ENCODE results near the gene GIMAP6. TPM values are rescaled to one million over a fixed set of nuclear protein-coding genes. Genes with fewer than 3 reads are reported as not detected.

GIMAP6 gene
- total RNA-seq, 1 donor from 2014 or later = not detected

GRCh38 chr7:150642926-150643325, 10.7 kb upstream of the GIMAP6 start:
- H3K27ac Mint-ChIP-seq (ENCODE audit: unreplicated experiment) = no peak overlapping the region
- H3K4me3 Mint-ChIP-seq (ENCODE audit: unreplicated experiment) = no peak overlapping the region
- H3K4me1 Mint-ChIP-seq (ENCODE audit: unreplicated experiment) = no peaks in the 10 kb centered on the region
- no peak for TF ChIP-seq CTCF (IDR thresholded peaks at IDR 0.05)
- H3K9me3 Mint-ChIP-seq (ENCODE audit: unreplicated experiment) = peaks cover 37% of the 10 kb centered on the region
- no peaks in the 10 kb centered on the region for H3K27me3 Mint-ChIP-seq (ENCODE audit: unreplicated experiment)
- H3K36me3 Mint-ChIP-seq (ENCODE audit: unreplicated experiment) = no peaks in the 10 kb centered on the region
- DNase-seq (ENCODE audit: extremely low spot score, unreplicated experiment) = no peak

DNA sequence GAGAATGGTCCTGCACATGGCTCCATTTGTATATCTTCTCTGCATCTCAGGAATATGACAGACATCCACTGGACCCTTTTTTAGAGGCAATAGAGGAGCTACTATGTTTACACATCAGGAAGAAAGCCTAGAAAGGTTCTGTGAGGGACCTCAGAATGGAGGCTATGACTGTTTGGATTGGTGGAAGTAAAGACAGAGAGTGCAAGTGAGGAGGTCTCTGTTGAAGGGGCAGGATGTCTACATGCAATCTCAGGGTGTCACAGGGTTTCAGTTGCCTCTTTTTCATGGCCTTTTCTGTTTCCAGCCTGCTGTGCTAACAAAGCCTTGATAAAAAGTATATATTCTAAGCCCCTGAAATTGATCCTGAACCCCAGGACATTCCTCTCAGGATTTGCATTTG, 9.7 kb upstream of the GIMAP6 start:
- no peak overlapping the region for H3K4me3 Mint-ChIP-seq (ENCODE audit: unreplicated experiment)
- H3K4me1 Mint-ChIP-seq (ENCODE audit: unreplicated experiment) = no peaks in the 10 kb centered on the region
- no peak for TF ChIP-seq CTCF (IDR thresholded peaks at IDR 0.05)
- no peak for DNase-seq (ENCODE audit: extremely low spot score, unreplicated experiment)
- no peak overlapping the region for H3K27ac Mint-ChIP-seq (ENCODE audit: unreplicated experiment)
- no peaks in the 10 kb centered on the region for H3K36me3 Mint-ChIP-seq (ENCODE audit: unreplicated experiment)
- H3K9me3 Mint-ChIP-seq (ENCODE audit: unreplicated experiment) = peaks cover 44% of the 10 kb centered on the region
- no peaks in the 10 kb centered on the region for H3K27me3 Mint-ChIP-seq (ENCODE audit: unreplicated experiment)

DNA sequence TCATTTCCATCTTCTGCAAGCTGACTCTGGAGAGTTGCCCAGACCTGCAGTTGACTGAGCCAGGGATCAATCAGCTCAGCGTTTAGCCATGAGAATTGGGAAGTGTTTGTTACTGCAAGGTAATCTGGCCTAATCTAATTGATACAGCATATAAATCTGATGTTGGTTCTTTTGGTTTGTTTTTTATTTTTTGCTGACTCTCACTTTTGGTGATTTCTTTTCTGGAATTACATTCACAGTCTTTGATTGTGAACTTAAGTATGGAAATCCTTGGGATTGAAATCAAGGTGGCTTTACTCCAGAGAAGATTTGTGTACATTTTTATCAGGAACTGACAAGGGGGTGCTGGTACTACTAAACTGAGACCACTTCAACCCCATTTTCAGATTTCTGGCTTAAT, 1.7 kb upstream of the GIMAP6 start:
- Mint-ChIP-seq H3K4me1 (ENCODE audit: unreplicated experiment) (no peaks in the 10 kb centered on the region), H3K4me3 (ENCODE audit: unreplicated experiment) (no peak overlapping the region), H3K36me3 (ENCODE audit: unreplicated experiment) (peaks cover 2% of the 10 kb centered on the region), H3K27me3 (ENCODE audit: unreplicated experiment) (no peaks in the 10 kb centered on the region), H3K9me3 (ENCODE audit: unreplicated experiment) (peaks cover 46% of the 10 kb centered on the region), H3K27ac (ENCODE audit: unreplicated experiment) (no peak overlapping the region)
- DNase-seq (ENCODE audit: extremely low spot score, unreplicated experiment) = no peak
- TF ChIP-seq CTCF (IDR thresholded peaks at IDR 0.05) = no peak

GRCh38 chr7:150631084-150631826, 930 bp downstream of the GIMAP6 start:
- TF ChIP-seq CTCF (IDR thresholded peaks at IDR 0.05) = no peak
- Mint-ChIP-seq H3K27me3 (ENCODE audit: unreplicated experiment) (no peaks in the 10 kb centered on the region), H3K27ac (ENCODE audit: unreplicated experiment) (no peak overlapping the region), H3K9me3 (ENCODE audit: unreplicated experiment) (peaks cover 34% of the 10 kb centered on the region), H3K4me3 (ENCODE audit: unreplicated experiment) (no peak overlapping the region), H3K4me1 (ENCODE audit: unreplicated experiment) (no peaks in the 10 kb centered on the region), H3K36me3 (ENCODE audit: unreplicated experiment) (peaks cover 2% of the 10 kb centered on the region)
- no peak for DNase-seq (ENCODE audit: extremely low spot score, unreplicated experiment)

DNA sequence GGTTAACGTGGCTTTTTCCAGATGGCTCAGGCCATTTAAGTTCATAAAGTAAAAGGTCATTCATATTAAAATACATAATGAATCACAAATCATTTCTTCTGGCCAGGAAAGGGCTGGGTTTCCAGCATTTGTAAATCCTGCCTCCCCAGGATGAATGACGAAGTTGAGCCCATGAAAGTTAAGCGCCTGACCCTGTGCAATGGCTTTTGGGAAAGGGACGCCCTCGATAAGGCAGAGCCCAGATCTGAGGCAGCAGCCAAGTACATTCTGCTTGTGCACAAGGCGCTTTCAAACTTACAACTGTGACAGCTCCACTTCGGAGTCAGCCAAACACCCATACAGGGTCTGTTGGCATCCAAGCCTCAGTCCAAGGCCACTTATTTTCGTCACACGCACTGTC, 2.8 kb downstream of the GIMAP6 start:
- Mint-ChIP-seq H3K27me3 (ENCODE audit: unreplicated experiment) (no peaks in the 10 kb centered on the region), H3K4me3 (ENCODE audit: unreplicated experiment) (no peak overlapping the region), H3K9me3 (ENCODE audit: unreplicated experiment) (peaks cover 23% of the 10 kb centered on the region), H3K27ac (ENCODE audit: unreplicated experiment) (no peak overlapping the region), H3K36me3 (ENCODE audit: unreplicated experiment) (no peaks in the 10 kb centered on the region), H3K4me1 (ENCODE audit: unreplicated experiment) (no peaks in the 10 kb centered on the region)
- TF ChIP-seq CTCF (IDR thresholded peaks at IDR 0.05) = no peak
- DNase-seq (ENCODE audit: extremely low spot score, unreplicated experiment) = no peak
